ENCODE results near the gene GAL3ST1.
"Not testable (repeated sequence)": the region's sequence is repeated elsewhere in the genome, so short reads cannot be mapped to it uniquely, and the experiment has no call there.

Gene GAL3ST1

GRCh38 chr22:30564045-30564760, 10.3 kb downstream of the GAL3ST1 start:
- DNase-seq: no peak

GRCh38 chr22:30562366-30562765, 12.1 kb downstream of the GAL3ST1 start:
- DNase-seq: peak; percentile 62

GRCh38 chr22:30561402-30562189, 12.9 kb downstream of the GAL3ST1 start:
- no peak for DNase-seq

- peak; percentile 48 for DNase-seq
These were observed 13.7 kb downstream of the GAL3ST1 start for GRCh38 chr22:30560643-30561202.

- no peak for DNase-seq
These were observed 14.6 kb downstream of the GAL3ST1 start for GRCh38 chr22:30559889-30560288.

GRCh38 chr22:30557243-30557642, 17.2 kb downstream of the GAL3ST1 start:
- no peak for DNase-seq

- DNase-seq: peak; percentile 34
These were observed 18.1 kb downstream of the GAL3ST1 start for GRCh38 chr22:30556388-30556787.

GRCh38 chr22:30555282-30556210, 18.9 kb downstream of the GAL3ST1 start:
- no peak for DNase-seq

GRCh38 chr22:30553971-30554370, 20.5 kb downstream of the GAL3ST1 start:
- DNase-seq: no peak

- no peak for DNase-seq
These were observed 21.7 kb downstream of the GAL3ST1 start for GRCh38 chr22:30552719-30553118.

GRCh38 chr22:30551813-30552212, 22.7 kb downstream of the GAL3ST1 start:
- DNase-seq: not testable (repeated sequence)

- DNase-seq: no peak
These were observed 27.3 kb downstream of the GAL3ST1 start for GRCh38 chr22:30547188-30547587.

- DNase-seq: no peak
These were observed 27.8 kb downstream of the GAL3ST1 start, which contains the start of gene SEC14L6 for GRCh38 chr22:30546616-30547015. Gene SEC14L6 (minus strand): TSS chr22:30546741. CDS start chr22:30546682, 59 bp downstream.

GRCh38 chr22:30542811-30543188, 31.7 kb downstream of the GAL3ST1 start:
- no peak for DNase-seq

GRCh38 chr22:30541961-30542810, 32.3 kb downstream of the GAL3ST1 start:
- DNase-seq: no peak

- not testable (repeated sequence) for DNase-seq
These were observed 33.0 kb downstream of the GAL3ST1 start for GRCh38 chr22:30541511-30541910.

- no peak for DNase-seq
These were observed 35.1 kb downstream of the GAL3ST1 start for GRCh38 chr22:30539368-30539767.

- DNase-seq: peak; percentile 18
These were observed 36.2 kb downstream of the GAL3ST1 start for GRCh38 chr22:30538280-30538679.

GRCh38 chr22:30537083-30537731, 37.3 kb downstream of the GAL3ST1 start:
- no peak for DNase-seq

- no peak for DNase-seq
These were observed 39.3 kb downstream of the GAL3ST1 start for GRCh38 chr22:30535182-30535581.
